SK-N-MC (cell line): Measurements from ENCODE around the gene ZNF827.

Experiments used
- DNase-seq: peaks from one replicate; pipeline ENCODE4 v3.0.0-alpha.2; 2011; ENCODE audit warnings: low read depth, low spot score
- H3K27ac ChIP-seq: fragments of 200-600 bp; sonication (generic); 2 replicates; pipeline ENCODE4 v1.5.1; 2016; ENCODE audit warnings: mixed run types
- H3K36me3 ChIP-seq: fragments of 200-600 bp; sonication (generic); 2 replicates; pipeline ENCODE4 v1.6.1; 2017; ENCODE audit warnings: antibody characterized with exemption, low read length, mixed read lengths; ENCODE audit not compliant: insufficient read depth
- H3K4me3 ChIP-seq: fragments of 200-600 bp; sonication (generic); 2 replicates; pipeline ENCODE4 v1.5.1; 2016
- H3K9ac ChIP-seq: fragments of 200-600 bp; sonication (generic); 2 replicates; pipeline ENCODE4 v1.8.0; 2017; ENCODE audit warnings: mixed run types, mixed read lengths; ENCODE audit not compliant: insufficient read length
- H3K9me3 ChIP-seq: fragments of 200-600 bp; sonication (generic); 2 replicates; pipeline ENCODE4 v1.6.1; 2017; ENCODE audit warnings: low read depth, mild to moderate bottlenecking, antibody characterized with exemption, low read length, moderate library complexity, mixed read lengths
- EZH2 ChIP-seq: fragments of 200-600 bp; sonication (generic); IDR thresholded peaks from one replicate; pipeline ENCODE4 v1.6.1; 2017; ENCODE audit warnings: antibody characterized with exemption
- FOXP2 ChIP-seq: optimal IDR thresholded peaks from 2 replicates; pipeline ENCODE3; 2011; ENCODE audit warnings: mild to moderate bottlenecking, moderate library complexity; ENCODE audit not compliant: insufficient read depth; ENCODE audit errors: extremely low read length, control extremely low read depth
- POLR2AphosphoS5 ChIP-seq: IDR thresholded peaks from 2 replicates; pipeline ENCODE4 v1.6.1; 2012; ENCODE audit warnings: mild to moderate bottlenecking, low read depth, low read length, borderline replicate concordance

The ZNF827 gene

DNA sequence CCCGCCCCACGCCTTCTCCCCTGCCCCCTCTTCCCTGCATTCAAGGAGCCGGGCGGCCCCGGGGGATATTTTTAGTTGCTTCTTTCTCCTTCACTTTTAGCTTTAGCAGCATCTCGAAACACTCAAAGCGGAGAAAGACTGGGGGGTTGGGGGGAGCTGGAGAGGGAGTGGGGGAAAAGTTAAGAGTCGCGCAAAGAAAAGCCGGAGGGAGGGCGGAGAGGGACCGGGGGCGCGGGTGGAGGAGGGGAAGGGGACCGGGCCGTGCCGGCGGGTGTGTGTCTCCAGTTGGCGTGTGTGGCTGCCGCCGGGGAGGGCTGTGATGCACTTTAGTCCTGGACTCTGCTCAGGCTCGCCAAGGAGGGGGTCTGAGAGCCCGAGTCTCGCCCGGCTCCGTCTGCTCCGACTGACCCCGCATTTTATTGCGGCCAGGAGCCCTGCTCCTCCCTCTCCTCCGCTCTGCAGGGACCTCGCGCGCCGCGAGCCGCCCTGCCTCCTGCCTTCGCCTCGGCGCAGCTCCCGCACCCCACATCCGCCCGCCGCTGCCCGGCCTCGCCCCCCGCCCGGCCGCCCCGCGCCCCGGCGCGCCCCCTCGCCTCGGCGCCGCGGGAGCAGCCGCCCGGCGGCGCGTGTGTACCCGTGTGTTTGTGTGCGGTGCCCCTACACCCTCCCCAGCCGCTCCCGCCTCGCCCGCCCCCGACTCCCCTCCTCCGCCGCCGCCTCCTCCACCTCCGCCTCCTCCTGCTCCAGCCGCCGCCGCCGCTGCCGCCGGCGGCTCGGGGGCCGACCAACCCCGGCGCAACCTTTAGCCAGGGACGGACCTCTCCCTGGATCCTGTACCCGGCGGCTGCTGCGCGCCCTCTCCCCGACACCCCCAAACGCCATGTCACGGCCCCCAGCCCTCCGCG lies 1.4 kb downstream of the ZNF827 start:
- H3K36me3 ChIP-seq, result no peaks in the 10 kb centered on the region
- peak overlapping the region; percentile 85 for H3K4me3 ChIP-seq
- H3K27ac ChIP-seq, result peak overlapping the region; percentile 83
- peak overlapping the region; percentile 85 for H3K9ac ChIP-seq
- H3K9me3 ChIP-seq, result no peaks in the 10 kb centered on the region
- TF ChIP-seq EZH2 (no peak), POLR2AphosphoS5 (peak; percentile 25; the same call in 1 of the 2 replicates), FOXP2 (no peak)
- no peak for DNase-seq

DNA sequence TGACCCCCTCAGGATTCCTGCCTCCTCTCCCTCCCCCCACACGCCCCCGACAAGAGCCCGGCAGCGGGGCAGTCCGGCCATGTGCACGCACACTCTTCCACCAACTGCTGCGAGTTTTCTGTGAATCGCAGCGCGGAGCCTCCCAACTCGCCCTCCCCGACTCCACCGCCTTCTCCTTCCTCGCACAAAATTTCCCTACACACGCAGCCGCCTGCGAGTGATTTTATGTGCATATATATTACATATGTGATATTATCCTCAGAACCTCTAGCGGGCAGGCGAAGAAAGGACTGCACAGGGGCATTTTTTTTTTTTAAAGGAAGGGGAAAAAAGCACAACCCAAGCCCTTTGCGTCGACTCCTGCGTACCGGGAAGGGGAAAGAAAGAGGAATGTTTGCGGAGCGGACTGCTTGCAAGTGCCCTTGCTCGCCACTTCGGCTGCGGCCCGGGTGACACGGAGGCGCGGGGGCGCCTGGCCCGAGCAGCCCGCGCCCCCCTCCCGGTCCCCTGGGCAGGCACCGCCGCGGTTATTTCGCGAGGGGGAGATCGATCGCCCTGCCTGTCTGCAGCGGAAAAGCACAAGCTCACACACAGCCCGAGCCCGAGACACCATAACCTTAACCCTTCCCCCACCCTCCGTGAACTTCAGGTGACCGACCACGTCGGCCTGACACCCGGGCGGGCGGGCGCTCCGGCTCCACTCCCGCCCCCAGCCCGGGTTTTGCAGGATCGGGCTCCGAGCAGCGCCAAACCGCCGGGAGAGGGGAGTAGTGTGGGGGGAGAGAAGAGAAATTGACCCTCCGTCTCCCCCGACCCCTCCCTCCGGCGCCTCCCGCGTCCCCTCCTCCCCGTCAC lies 2.3 kb downstream of the ZNF827 start:
- TF ChIP-seq EZH2 (no peak), POLR2AphosphoS5 (peak; percentile 67)
- H3K36me3 ChIP-seq, result no peaks in the 10 kb centered on the region
- peak overlapping the region; percentile 77 for H3K9ac ChIP-seq
- H3K4me3 ChIP-seq, result peak overlapping the region; percentile 85
- H3K27ac ChIP-seq, result peak overlapping the region; percentile 83
- DNase-seq, result no peak
- no peaks in the 10 kb centered on the region for H3K9me3 ChIP-seq

DNA sequence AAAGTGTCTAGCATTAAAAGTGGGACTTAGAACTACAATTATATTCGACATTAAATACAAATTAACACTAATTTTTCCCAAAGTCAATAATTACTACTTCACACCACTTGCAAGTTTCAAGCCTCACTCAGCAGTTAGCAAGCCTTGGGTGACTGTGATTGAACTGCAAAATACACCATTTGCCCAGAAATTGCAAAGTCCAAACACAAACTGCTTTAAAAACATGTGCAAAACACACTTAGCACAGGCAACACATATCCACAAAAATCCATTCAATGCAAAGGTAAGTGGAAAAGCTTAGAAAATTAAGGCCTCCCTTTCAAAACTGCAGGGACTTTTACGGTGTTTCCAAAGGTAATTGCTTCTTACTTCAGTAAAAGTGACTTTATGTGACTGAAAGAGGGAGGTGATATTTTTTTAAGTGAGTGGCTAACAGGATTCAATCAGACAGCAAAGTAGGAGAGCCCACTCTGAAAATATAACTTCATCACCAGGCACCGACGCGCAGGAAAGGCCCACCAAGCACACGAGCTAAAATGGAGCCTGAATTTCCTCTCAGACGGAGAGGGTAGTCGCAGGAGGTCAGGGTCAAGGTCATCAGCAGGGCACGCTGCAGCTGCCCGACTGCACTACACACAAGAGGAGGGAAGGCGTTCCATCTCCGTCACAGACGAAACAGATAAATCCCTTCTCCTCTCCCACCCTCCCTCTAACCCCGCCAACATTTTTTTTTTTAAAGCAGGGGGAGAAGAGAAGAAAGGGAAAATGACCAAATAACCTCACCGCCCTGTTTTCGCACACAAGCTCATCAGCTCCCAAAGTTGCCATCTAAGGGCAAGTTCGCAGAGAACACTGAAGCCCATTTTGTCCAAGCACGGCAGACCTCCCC lies 3.1 kb downstream of the ZNF827 start:
- TF ChIP-seq FOXP2 (no peak), EZH2 (no peak), POLR2AphosphoS5 (no peak; the same call in 1 of the 2 replicates)
- H3K36me3 ChIP-seq, result no peaks in the 10 kb centered on the region
- peak overlapping the region; percentile 77 for H3K9ac ChIP-seq
- no peak for DNase-seq
- H3K4me3 ChIP-seq, result peak overlapping the region; percentile 85
- no peaks in the 10 kb centered on the region for H3K9me3 ChIP-seq
- peak overlapping the region; percentile 83 for H3K27ac ChIP-seq

DNA sequence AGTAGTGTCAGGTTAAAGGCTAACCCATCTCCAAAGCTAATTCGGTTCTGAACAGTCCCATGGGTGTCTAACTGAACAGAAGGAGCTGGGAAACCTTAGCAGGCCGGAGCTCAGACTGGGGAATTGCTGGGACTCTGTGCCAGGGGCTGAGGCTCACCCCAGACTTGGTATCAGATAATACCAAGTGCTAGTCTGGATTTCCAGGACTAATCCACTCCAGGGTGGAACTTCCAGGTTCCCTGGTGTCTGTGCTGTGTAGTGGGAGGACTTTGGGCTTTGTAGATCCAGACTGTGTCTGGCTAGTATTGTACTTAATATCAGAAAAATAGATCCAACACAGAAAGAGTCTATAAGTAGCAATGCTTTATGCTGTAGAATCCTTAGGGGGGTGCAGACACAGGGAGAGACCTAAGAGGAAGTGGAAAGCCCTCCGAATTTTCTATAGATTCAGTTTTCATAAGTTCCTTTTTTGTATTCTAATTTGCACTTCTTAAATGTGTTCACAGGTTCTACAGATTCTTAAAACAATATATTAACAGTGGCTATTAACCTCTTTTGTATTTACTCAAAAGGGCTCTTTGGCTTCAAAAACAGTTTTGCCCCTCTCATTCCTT lies 4.1 kb downstream of the ZNF827 start:
- H3K9me3 ChIP-seq, result no peaks in the 10 kb centered on the region
- no peaks in the 10 kb centered on the region for H3K36me3 ChIP-seq
- TF ChIP-seq POLR2AphosphoS5 (no peak), EZH2 (no peak), FOXP2 (no peak)
- peak overlapping the region; percentile 83 for H3K27ac ChIP-seq
- peak overlapping the region; percentile 85 for H3K4me3 ChIP-seq
- DNase-seq, result no peak
- peak overlapping the region; percentile 77 for H3K9ac ChIP-seq

DNA sequence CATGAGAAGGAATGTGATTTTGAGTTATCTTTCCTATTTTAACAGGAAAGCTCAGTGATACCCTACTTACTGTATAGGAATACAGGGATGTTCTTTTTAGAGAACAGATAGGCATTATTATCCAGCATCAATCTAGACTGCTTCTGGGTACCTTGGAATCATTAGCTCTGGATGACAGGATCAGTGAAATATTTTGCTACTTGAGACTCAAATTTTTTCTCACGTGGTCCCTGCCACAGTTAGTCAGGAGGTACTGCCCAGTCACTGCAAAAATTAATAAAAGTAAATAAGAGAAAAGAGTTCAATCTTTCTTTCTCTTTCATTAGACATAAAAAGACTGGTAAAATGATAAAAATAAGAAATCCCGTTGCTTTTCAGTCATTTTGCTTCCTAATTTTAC lies 5.5 kb downstream of the ZNF827 start:
- no peak for DNase-seq
- Histone ChIP-seq H3K36me3 (no peaks in the 10 kb centered on the region), H3K4me3 (no peak overlapping the region), H3K9me3 (no peaks in the 10 kb centered on the region), H3K9ac (no peak overlapping the region), H3K27ac (no peak overlapping the region)
- no peak for TF ChIP-seq EZH2

DNA sequence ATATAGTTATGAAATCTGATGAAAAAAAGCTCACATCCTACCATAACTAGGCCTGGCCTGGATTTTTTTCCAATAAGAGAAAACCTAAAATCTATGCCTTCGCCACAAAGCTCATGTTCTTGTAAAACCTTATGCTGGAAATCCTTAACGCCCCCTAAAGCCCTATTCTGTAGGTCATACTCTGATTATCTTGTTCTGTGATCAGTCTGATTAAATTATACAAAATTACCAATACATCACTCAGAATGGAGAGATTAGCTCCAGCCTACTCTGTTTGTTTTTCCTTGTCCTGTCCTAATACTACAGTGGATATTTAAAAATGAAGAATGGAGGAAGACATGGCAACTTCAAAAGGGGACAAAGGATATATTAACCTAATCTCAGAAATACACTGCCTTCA lies 7.2 kb downstream of the ZNF827 start:
- Histone ChIP-seq H3K9ac (no peak overlapping the region), H3K4me3 (no peak overlapping the region), H3K36me3 (peaks cover under 1% of the 10 kb centered on the region; the same call in 1 of the 2 replicates), H3K27ac (peak overlapping the region; percentile 44; the same call in 1 of the 2 replicates), H3K9me3 (no peaks in the 10 kb centered on the region)
- TF ChIP-seq EZH2 (no peak), FOXP2 (no peak), POLR2AphosphoS5 (no peak)
- DNase-seq, result no peak

DNA sequence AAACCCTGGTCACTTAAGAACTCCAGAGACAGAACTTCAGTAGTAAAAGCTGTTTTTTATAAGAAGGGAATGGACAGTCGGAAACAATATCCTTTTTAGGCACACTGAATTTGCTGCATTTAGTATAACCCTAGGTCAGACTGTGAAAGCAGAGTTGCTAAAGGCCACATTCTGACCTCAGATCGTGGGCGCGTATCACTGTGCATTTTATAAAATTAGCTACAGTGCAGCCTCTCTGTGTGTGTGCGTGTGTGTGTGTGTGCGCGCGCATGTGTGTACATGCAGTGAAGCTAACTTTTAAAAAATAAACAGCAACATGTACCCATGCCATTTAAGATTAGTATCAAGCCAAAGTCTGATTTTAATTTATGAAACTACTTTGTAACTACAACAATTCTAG lies 8.0 kb downstream of the ZNF827 start:
- no peak for DNase-seq
- peaks cover 3% of the 10 kb centered on the region; the same call in 1 of the 2 replicates for H3K36me3 ChIP-seq
- no peak overlapping the region for H3K4me3 ChIP-seq
- TF ChIP-seq EZH2 (no peak), FOXP2 (no peak), POLR2AphosphoS5 (no peak)
- 0 out of 2 replicates have a peak overlapping the region, but pooled peaks have one; percentile 48 for H3K27ac ChIP-seq
- no peaks in the 10 kb centered on the region for H3K9me3 ChIP-seq
- peak overlapping the region; percentile 19 for H3K9ac ChIP-seq
